Astrocyte (in vitro differentiated cells and primary cell): Measurements from ENCODE around the gene USP17L30.

Source experiments
- CTCF ChIP-seq: IDR thresholded peaks from 2 replicates; pipeline ENCODE4 v1.5.1; 2011; ENCODE audit warnings: low read depth, mild to moderate bottlenecking, inconsistent platforms, low read length, moderate library complexity; ENCODE audit not compliant: insufficient read depth
- EZH2 ChIP-seq: IDR thresholded peaks from 2 replicates; pipeline ENCODE4 v1.6.1; 2012; ENCODE audit warnings: mild to moderate bottlenecking, low read length, inconsistent platforms; ENCODE audit not compliant: insufficient read depth

- TF ChIP-seq CTCF (no peak), EZH2 (no peak)
Observed at GRCh38 chr4:9384126-9384525, 21.2 kb downstream of the USP17L30 start.
